HG03103 (cell line): ENCODE results near the gene MAST1.

Experiments used
- ATAC-seq: cut with Tn5 transposase; IDR thresholded peaks from one replicate; pipeline ENCODE4 v1.9.1; 2021; ENCODE audit warnings: low read depth; ENCODE audit not compliant: unreplicated experiment

MAST1 gene

GRCh38 chr19:12867120-12868099 is 29.1 kb downstream of the MAST1 start:
- no peak for ATAC-seq

GRCh38 chr19:12868540-12869112 is 30.3 kb downstream of the MAST1 start:
- no peak for ATAC-seq

- no peak for ATAC-seq
These were observed 33.4 kb downstream of the MAST1 start for GRCh38 chr19:12871681-12872080.

- ATAC-seq, result no peak
These were observed 33.9 kb downstream of the MAST1 start for GRCh38 chr19:12872255-12872654.

DNA sequence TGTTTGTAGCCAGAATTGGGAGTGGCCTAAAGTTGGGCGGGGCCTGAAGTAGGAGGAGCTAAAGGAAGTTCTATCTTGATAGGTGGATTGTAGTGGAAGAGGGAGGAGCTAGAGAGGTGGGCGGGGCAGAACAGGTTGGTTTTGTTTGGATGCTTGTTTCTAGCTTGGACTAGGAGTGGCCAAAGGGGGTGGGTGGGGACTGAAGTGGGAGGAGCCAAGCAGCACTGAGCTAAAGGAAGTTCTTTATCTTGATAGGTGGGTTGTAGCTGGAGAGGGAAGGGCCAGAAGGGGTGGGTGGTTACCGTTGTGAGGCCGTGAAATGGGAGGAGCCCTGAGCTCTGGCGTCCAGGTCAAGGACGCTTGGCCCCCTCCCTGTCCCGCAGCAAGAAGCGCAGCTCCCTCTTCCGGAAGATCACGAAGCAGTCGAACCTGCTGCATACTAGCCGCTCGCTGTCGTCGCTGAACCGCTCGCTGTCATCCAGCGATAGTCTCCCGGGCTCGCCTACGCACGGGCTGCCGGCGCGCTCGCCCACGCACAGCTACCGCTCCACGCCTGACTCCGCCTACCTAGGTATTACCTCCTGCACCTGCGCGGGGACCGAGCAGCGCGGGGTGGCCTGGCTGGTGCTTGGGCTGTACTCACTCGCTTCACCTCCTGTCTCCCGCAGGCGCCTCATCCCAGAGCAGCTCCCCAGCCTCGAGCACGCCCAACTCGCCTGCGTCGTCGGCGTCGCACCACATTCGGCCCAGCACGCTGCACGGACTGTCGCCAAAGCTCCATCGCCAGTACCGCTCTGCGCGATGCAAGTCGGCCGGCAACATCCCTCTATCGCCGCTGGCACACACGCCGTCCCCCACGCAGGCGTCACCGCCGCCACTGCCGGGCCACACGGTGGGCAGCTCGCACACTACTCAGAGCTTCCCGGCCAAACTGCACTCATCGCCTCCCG is 34.9 kb downstream of the MAST1 start:
- no peak for ATAC-seq

DNA sequence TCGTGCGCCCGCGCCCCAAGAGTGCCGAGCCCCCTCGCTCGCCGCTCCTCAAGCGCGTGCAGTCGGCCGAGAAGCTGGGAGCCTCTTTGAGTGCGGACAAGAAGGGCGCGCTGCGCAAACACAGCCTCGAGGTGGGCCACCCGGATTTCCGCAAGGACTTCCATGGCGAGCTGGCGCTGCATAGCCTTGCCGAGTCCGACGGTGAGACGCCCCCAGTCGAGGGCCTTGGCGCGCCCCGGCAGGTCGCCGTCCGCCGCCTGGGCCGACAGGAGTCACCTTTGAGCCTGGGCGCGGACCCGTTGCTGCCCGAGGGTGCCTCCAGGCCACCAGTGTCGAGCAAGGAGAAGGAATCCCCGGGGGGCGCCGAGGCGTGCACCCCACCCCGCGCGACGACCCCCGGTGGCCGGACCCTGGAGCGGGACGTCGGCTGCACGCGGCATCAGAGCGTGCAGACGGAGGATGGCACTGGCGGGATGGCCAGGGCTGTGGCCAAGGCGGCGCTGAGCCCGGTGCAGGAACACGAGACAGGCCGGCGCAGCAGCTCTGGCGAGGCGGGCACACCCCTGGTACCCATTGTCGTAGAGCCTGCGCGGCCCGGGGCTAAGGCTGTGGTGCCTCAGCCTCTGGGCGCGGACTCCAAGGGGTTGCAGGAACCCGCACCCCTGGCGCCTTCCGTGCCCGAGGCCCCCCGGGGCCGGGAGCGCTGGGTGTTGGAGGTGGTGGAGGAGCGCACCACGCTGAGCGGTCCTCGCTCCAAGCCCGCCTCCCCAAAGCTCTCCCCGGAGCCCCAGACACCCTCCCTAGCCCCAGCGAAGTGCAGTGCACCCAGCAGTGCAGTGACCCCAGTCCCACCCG is 35.8 kb downstream of the MAST1 start:
- ATAC-seq, result no peak

DNA sequence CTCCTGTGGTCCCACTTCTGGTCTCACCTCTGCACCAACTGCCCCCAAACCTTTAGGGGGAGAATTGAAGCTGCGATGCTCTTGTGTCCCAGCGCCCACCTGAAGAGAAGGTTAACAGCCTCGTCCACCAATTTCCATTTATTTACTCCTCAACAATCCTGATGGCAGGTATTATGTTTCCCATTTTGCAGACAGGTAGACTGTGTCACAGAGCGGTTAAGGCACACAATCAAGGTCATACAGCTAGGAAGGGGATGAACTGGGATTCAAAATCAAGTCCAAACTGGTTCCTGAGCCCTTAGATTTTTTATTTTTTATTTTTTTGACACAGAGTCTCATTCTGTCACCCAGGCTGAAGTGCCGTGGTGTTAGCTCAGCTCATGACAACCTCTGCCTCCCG is 36.8 kb downstream of the MAST1 start:
- no peak for ATAC-seq

GRCh38 chr19:12880551-12881171 is 42.3 kb downstream of the MAST1 start:
- ATAC-seq, result no peak

DNA sequence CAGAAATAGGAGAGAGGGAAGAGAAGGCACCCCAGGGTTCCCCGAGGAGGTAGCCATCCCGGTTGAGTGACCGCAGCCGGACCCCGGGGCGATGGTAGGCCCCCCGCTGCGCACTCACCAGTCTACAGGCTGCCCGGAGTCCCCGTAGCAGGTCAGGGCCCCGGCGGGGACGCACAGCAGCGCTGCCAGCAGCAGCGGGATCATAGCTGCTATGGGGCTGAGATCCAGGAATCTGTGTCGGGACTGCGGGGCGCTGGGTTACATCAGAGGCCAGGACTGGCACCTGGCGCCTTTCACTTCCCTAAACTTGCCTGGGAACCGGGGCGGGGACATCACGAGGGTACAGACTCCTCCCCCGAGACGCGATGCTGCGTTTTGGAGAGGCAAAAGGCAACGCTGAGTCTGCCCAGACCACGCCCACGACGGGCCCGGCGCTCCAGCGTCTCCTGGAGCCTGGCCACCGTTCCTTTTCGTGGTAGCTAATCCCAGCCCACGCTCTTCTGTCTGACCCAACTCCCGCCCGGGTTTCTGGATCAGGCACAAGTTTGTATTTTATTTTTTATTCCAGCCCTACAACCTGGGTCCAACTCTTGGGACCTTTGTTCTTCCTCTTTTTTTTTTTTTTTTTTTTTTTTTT is 43.0 kb downstream of the MAST1 start, which contains the start of gene DNASE2:
Gene DNASE2, minus strand, starts transcription at position 278 of the 637 bp plus-strand sequence. Its CDS starts 74 bp downstream, at position 204.
- ATAC-seq, result peak; percentile 66

- ATAC-seq, result no peak
These were observed 44.3 kb downstream of the MAST1 start for GRCh38 chr19:12882589-12882988.

DNA sequence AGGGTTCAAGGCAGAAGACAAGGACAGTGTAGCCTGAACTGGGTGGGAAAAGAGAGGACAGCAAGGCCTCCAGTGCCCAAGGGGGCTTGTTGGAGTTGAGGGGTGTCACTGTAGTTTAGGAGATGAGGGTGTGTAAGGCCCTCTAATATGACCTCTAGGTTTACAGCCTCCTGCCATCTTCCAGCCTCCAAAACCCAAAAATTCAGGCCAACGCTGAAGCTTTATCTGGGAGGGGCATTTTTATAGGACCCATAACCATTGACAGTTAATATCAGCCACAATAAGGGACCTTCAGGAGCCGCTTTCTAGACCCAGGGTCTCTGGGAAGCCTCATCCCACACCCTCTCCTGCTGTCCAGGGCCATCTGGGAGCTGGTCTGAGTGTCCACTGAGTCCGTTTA is 45.9 kb downstream of the MAST1 start:
- ATAC-seq, result no peak

DNA sequence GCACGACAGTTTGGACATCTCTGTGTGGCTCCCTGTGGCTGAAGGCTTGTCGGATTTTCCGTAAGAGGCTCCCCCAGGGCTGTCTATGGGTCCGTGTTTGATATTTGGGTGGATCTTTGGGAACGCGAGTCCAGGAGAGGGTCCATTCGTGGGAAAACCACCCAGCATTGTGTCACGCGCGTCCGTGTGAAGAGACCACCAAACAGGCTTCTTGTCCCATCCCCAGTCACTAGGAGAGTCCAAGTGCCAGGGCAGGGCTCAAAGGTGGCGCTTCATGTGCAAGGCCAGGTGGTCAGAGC is 46.3 kb downstream of the MAST1 start:
- ATAC-seq, result no peak

DNA sequence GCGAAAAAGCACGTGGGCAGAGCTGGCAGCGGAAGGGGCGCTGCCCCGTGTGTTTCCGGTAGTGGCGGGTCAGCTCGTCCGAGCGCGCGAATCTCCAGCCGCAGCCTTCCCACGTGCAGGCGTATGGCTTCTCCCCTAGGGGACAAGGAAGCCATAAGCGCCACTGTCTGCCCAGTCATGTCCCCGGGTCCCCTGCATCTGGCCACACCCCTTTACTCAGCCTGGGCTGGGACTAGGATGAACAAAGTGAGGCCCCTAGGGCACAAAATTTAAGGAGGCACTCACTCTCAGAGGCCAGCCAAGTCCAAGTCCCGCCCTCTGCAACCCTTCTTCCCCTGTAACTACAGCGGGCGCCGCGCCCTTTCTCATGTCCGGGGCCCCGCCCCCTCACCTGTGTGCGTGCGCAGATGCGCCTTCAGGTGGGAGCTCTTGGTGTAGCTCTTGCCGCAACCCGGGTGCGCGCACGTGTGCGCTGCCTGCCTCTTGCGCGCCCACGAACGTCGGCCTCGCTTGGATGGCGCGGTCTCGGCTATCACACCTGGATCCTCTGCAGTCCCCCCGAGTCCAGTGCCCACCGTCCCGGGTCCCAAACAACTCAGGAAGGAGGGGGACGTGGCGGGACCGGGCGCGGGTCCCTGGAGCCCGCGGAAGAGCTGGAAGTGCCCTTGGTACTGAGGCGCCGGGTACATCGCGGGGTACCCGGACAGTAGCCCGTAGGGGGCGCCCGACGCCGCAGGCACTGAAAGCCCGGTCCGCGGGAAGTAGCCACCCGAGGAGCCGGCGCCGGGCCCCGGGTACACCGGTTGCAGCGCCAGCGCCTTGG is 46.8 kb downstream of the MAST1 start:
- ATAC-seq, result no peak

DNA sequence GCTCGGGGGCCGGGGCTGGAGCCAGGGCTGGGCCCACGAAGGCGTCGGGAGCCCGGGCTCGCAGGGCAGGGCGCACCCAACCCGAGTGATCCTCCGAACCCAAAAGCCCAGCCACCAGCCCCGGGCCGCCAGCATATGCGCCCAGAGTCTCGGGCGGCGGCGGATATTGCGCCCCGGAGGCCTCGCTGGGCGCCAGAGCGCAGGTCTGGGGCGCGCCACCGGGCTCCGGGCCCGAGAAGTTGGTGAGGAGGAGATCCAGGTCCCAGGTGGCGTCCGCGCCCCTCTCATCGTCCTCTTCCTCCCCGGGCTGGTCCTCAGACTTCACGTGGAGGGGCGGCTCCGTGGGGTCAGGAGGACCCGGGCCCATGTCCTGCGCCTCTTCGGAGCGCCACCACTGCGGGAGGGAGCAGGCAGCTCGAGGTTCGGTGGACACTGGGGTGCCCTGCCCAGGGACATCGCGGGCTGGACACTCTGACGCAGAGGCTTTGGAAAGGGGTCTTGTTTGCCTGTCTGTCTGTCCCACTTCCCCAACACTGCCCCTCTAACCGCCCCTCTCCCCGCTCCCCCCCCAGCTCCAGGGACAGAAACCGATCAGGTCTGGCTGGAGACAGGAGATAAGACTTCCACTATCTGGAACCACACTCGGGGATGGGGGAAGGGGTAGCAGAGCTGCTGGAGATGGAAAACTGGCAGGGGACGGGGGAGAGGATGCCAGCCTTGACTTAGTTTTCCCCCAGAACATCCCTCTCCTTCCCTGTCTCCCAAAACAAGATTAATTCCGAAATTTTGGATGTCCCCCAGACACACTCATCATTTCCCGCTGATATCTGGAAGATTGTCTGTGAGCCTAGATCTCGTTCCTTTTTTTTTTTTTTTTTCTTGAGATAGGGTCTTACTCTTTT is 47.7 kb downstream of the MAST1 start:
- ATAC-seq, result no peak

DNA sequence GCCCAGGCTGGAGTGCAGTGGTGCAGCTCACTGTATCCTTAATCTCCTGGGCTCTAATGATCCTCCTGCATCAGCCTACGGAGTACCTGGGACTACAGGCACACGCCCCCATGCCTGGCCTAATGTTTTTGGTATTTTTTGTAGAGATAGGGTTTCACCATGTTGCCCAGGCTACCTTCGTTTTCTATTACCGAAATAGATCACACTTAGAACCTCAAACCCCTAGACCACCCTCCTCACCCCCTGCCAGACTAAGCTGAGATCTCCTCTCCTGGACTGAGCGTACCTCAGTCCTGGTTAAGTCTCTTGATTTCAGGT is 48.3 kb downstream of the MAST1 start:
- no peak for ATAC-seq

GRCh38 chr19:12886969-12887747 is 48.8 kb downstream of the MAST1 start, which contains the start of gene KLF1:
Gene KLF1, minus strand, starts transcription at chr19:12887201. Its CDS starts 61 bp downstream, at chr19:12887140.
- ATAC-seq, result no peak
